ENCODE measurements around the gene CTBP2. TPM values are rescaled to one million over a fixed set of nuclear protein-coding genes. Genes with fewer than 3 reads are reported as not detected.

The CTBP2 gene
- total RNA-seq, 4 donors from 2014 or later, result 69.7 to 125 (median 84.7) TPM

DNA sequence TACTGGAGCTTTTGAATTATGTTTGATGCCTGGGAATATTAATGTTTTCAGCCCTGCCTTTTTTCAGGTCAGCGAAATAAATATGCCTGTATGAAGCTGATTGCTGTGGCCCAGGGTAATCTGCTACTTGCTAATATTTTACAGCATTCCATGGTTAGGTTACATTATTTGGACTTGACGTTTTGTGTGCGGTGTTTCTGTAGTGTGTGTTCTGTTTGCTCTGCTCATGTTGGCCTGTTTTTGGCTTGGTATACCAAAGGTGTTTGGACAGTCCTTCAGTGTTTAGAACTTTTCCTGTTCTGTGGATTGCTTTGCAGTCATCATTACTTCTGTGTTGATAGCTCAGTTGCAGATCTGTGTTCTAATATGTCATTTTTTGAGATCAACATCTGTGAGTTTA, 206.9 kb downstream of the CTBP2 start:
- Histone ChIP-seq H3K27ac (replicated peaks in 1 of 4) (no peak overlapping the region), H3K4me1 (peaks cover 18 to 51% (median 33%) of the 10 kb centered on the region in 4 donors)
- WGBS, result 87% methylated on average over 3 of the region's 3 CpGs

DNA sequence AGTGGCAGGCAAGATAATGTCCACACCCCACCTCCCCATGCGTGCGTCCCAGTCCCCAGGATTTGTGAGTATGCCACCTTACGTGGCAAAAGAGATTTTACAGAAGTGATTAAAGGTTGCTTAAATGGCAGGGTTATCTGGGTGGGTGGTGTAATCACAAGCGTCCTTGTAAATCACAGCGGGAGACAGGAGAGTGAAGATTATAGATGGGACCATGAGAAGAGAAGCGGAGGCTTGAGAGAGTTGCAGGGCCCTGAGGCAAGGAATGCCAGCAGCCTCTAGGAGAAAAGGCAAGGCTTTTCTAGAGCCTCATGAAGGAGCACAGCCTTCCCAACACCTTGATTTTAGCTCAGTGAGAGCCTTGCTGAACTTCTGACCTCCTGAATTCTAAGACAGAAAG, 208.2 kb downstream of the CTBP2 start:
- DNase-seq (ENCODE audit: extremely low spot score), result no peak
- Histone ChIP-seq H3K36me3 (peaks cover 0 to 5% (median 0%) of the 10 kb centered on the region in 4 donors), H3K9me3 (no peaks in the 10 kb centered on the region), H3K4me3 (no peak overlapping the region), H3K27me3 (no peaks in the 10 kb centered on the region), H3K27ac (replicated peaks in 1 of 4) (no peak overlapping the region), H3K4me1 (peaks cover 26 to 51% (median 41%) of the 10 kb centered on the region in 4 donors)
- no peak for TF ChIP-seq POLR2AphosphoS5 (IDR thresholded peaks at IDR 0.05)
- no peak for TF ChIP-seq POLR2A (IDR thresholded peaks at IDR 0.05; ENCODE audit: low read depth)
- TF ChIP-seq EP300 (IDR thresholded peaks at IDR 0.05), result no peak
- TF ChIP-seq, protein P1, sequence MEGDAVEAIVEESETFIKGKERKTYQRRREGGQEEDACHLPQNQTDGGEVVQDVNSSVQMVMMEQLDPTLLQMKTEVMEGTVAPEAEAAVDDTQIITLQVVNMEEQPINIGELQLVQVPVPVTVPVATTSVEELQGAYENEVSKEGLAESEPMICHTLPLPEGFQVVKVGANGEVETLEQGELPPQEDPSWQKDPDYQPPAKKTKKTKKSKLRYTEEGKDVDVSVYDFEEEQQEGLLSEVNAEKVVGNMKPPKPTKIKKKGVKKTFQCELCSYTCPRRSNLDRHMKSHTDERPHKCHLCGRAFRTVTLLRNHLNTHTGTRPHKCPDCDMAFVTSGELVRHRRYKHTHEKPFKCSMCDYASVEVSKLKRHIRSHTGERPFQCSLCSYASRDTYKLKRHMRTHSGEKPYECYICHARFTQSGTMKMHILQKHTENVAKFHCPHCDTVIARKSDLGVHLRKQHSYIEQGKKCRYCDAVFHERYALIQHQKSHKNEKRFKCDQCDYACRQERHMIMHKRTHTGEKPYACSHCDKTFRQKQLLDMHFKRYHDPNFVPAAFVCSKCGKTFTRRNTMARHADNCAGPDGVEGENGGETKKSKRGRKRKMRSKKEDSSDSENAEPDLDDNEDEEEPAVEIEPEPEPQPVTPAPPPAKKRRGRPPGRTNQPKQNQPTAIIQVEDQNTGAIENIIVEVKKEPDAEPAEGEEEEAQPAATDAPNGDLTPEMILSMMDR (IDR thresholded peaks at IDR 0.05), result no peak
- WGBS, result 96% methylated on average over 6 of the region's 6 CpGs
- intact Hi-C loops (cut with DNase I), result no loop called here

More for the DNA sequence above, 206.9 kb downstream of the CTBP2 start:
- no peak for DNase-seq (ENCODE audit: extremely low spot score)
- Histone ChIP-seq H3K9me3 (no peaks in the 10 kb centered on the region), H3K36me3 (peaks cover 0 to 5% (median 0%) of the 10 kb centered on the region in 4 donors), H3K27me3 (no peaks in the 10 kb centered on the region), H3K4me3 (no peak overlapping the region)
- TF ChIP-seq POLR2A (IDR thresholded peaks at IDR 0.05; ENCODE audit: low read depth) (no peak), POLR2AphosphoS5 (IDR thresholded peaks at IDR 0.05) (no peak)
- TF ChIP-seq, protein P1 (IDR thresholded peaks at IDR 0.05), result no peak
- intact Hi-C loops (cut with DNase I), result no loop called here

DNA sequence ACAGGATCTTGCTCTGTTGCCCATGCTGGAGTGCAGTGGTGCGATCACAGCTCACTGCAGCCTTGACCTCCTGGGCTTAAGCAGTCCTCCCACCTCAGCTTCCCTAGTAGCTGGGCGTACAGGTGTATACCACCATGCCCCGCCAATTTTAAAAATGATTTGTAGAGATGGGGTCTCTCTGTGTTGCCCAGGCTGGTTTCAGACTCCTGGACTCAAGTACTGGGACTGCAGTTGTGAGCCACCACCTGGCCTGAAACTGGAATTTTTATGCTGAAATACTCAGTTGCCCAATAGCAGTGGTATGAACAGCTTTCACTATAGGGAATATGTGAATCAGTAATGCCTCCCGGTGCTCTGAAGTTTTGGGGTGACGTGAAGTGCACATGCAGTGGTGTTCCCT, 210.8 kb downstream of the CTBP2 start:
- no peak for DNase-seq (ENCODE audit: extremely low spot score)
- no peak overlapping the region for H3K4me3 ChIP-seq
- H3K27ac ChIP-seq (replicated peaks in 1 of 4), result no peak overlapping the region
- H3K27me3 ChIP-seq, result no peaks in the 10 kb centered on the region
- H3K4me1 ChIP-seq, result peaks cover 21 to 50% (median 38%) of the 10 kb centered on the region in 4 donors
- no peak for TF ChIP-seq EP300 (IDR thresholded peaks at IDR 0.05)
- no peak for TF ChIP-seq POLR2A (IDR thresholded peaks at IDR 0.05; ENCODE audit: low read depth)
- TF ChIP-seq POLR2AphosphoS5 (IDR thresholded peaks at IDR 0.05), result no peak
- TF ChIP-seq, protein P1 (IDR thresholded peaks at IDR 0.05), result no peak
- intact Hi-C loops (cut with DNase I), result no loop called here
- H3K9me3 ChIP-seq, result no peaks in the 10 kb centered on the region
- WGBS, result 96% methylated on average over 5 of the region's 5 CpGs
- H3K36me3 ChIP-seq, result peaks cover 0 to 5% (median 0%) of the 10 kb centered on the region in 4 donors

DNA sequence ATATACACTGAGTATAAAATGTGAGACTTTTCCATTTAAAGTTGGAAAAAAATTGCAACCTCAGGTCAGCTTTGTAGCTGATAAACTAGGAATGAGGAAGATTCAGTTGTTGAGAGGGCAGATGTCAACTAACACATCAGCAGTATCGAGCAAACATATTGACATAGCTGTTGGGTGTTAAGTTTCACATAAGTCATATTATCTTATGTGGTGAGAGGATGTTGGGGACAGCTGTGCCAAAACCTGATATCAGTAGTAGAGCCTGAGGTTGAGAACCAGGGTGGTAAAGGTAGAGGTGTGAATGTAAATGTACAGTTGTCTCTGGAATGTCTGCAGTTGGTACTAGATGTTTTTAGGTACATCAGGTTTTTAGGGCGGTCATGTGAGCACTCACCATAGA, 213.4 kb downstream of the CTBP2 start:
- H3K4me3 ChIP-seq, result no peak overlapping the region
- no peaks in the 10 kb centered on the region for H3K27me3 ChIP-seq

More for the DNA sequence above, 213.4 kb downstream of the CTBP2 start:
- no peak for TF ChIP-seq POLR2A (IDR thresholded peaks at IDR 0.05; ENCODE audit: low read depth)
- TF ChIP-seq, protein P1 (IDR thresholded peaks at IDR 0.05), result no peak
- TF ChIP-seq EP300 (IDR thresholded peaks at IDR 0.05), result no peak
- TF ChIP-seq POLR2AphosphoS5 (IDR thresholded peaks at IDR 0.05), result no peak
- Histone ChIP-seq H3K4me1 (peaks cover 45 to 67% (median 57%) of the 10 kb centered on the region in 4 donors), H3K9me3 (no peaks in the 10 kb centered on the region), H3K36me3 (peaks cover 0 to 5% (median 0%) of the 10 kb centered on the region in 4 donors), H3K27ac (replicated peaks in 1 of 4) (no peak overlapping the region)
- intact Hi-C loops (cut with DNase I), result no loop called here
- WGBS, result 72% methylated on average over 2 of the region's 2 CpGs
- no peak for DNase-seq (ENCODE audit: extremely low spot score)
